AG09309 (cell line): Measurements from ENCODE around the gene ARL15.

ENCODE experiments used
- DNase-seq: peaks from one replicate; pipeline ENCODE4 v3.0.0-alpha.2; 2010; ENCODE audit warnings: low read depth
- H3K4me3 ChIP-seq: 2 replicates; pipeline ENCODE4 v1.5.1; 2011; ENCODE audit warnings: mild to moderate bottlenecking, low read depth, low read length, moderate library complexity; ENCODE audit not compliant: control insufficient read depth
- TF ChIP-seq, protein P1 (sequence below): IDR thresholded peaks from 2 replicates; pipeline ENCODE4 v1.5.1; 2011; ENCODE audit warnings: mild to moderate bottlenecking, low read depth, low read length, inconsistent platforms; ENCODE audit not compliant: insufficient read depth, control insufficient read depth; ENCODE audit errors: missing control alignments

The ARL15 gene

DNA sequence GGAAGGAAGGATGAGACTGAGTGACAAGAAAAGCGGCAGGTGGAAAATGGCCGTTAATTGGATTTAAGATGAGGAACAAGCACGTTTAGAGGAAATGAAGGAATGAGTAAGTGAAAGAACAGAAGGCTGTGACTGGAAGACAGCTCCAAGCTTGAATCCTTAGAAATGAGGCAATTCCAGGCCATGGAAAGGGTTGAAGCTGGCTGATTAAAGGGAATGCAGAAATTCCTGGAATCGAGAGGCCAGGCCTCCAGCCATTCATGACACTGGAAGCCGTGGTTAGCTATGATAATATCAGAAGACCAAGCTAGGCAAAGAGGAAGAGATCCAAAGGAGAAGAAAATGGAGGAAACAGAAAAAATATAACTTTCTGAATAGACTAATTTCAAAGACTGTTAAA is 84.2 kb downstream of the ARL15 start:
- no peak for DNase-seq
- TF ChIP-seq, protein P1, sequence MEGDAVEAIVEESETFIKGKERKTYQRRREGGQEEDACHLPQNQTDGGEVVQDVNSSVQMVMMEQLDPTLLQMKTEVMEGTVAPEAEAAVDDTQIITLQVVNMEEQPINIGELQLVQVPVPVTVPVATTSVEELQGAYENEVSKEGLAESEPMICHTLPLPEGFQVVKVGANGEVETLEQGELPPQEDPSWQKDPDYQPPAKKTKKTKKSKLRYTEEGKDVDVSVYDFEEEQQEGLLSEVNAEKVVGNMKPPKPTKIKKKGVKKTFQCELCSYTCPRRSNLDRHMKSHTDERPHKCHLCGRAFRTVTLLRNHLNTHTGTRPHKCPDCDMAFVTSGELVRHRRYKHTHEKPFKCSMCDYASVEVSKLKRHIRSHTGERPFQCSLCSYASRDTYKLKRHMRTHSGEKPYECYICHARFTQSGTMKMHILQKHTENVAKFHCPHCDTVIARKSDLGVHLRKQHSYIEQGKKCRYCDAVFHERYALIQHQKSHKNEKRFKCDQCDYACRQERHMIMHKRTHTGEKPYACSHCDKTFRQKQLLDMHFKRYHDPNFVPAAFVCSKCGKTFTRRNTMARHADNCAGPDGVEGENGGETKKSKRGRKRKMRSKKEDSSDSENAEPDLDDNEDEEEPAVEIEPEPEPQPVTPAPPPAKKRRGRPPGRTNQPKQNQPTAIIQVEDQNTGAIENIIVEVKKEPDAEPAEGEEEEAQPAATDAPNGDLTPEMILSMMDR, result no peak
- no peak overlapping the region for H3K4me3 ChIP-seq

DNA sequence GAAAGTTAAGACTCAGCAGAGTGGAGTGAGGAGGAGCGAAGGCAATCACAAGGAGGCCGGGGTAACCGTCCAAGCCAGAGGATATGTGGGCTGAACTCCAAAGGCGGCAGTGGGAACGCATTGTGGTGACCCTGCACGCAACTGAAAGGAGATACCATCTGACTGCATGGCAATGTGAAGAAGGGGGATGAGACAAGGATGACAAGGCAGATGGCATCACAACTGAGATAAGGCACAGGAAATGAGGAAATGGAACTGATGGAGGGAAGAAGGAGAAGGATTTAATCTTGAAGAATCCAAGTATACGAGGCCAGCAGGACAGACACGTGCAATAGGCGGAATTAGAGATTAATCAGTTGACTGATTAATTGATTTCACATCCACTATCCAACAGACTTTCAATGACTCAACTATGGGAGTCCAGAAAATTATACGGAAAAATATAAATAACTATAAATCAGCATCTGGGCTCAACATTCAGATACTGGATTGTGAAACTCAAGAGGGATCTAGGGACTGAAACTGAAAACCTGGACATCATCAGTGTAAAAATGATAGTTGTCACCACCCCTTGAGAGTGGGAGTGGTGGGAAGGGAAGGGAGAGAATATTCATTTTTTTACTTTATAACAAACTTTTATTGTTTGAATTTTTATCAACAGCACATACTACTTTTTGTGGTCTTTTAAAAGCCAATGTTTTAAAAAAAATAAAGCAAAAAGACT is 86.1 kb downstream of the ARL15 start:
- no peak overlapping the region for H3K4me3 ChIP-seq
- TF ChIP-seq, protein P1, result no peak
- DNase-seq, result no peak

DNA sequence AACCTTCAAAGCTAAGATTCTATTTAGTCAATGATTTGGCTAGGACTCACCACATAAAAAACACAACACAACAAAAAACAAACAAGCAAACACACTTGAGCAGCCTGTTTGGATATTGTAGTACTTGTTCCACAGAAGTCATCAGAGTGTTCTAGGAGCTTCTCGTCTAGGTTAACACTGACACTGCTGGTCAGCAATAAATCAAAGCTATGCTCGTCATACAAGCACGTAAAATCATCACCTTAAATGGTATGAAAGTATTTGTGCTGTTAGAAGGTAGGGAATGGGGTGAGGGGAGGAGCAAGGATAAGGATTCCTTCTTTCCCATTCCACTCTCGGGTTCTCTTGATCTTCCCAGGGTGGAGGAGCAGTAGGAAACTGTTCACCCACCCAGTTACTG is 88.0 kb downstream of the ARL15 start:
- TF ChIP-seq, protein P1, result no peak
- no peak overlapping the region for H3K4me3 ChIP-seq
- DNase-seq, result no peak

DNA sequence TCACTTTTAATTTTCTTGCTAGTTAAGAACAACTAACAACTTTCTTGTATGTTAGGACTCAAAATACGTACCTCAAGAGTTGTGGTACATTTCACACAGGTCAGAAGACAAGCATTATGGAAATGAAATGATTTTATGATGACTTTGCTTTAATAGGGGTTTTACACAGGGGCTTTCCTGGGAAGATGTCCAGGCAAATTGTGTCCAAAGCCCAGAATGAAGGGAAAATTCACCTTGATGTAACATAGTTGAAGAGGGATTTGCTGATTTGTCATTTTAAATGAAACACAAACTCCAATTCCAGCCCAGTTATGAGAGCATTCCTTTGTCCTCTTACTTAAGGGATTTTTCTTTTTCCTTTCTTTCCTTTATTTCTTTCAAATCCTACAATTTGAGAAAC is 89.2 kb downstream of the ARL15 start:
- H3K4me3 ChIP-seq, result no peak overlapping the region
- DNase-seq, result no peak
- TF ChIP-seq, protein P1, result no peak

DNA sequence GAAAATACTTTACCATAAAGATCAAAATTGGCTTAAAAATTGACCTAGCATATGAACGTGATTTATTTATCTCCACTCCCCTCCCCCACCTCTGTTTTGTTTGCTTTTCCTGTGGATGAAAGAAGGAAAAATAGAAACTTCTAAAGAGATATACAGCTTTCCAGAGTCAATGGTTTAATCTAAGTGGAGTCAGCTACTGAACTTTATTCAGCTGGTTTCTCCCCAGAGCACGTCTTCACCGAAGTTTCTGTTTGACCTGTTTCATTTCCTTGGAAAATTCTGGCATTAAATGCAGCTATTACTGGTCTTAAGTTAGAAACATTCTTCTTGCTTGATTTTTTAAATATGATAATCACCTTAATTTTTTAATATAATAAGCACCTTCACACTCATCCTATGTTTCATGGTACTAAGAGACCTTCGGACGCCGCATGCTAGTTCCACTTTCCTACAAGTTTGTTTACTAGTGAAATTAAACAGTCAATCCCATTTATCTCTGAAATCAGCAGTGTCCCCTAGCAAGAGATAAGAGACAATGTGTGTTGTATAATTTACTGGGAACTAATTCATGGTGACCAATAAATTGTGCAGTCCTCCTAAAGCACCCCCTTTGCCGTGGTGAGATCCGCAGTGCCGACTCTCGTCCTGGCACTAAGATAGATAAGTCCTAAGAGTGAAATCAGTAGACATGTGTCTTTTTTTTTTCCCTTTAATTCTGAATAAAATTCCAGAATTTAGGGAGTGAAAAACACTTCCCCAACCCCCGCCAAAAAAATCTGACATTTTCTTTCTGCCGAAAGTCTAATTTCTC is 89.9 kb downstream of the ARL15 start:
- TF ChIP-seq, protein P1, result no peak
- DNase-seq, result no peak
- H3K4me3 ChIP-seq, result no peak overlapping the region

DNA sequence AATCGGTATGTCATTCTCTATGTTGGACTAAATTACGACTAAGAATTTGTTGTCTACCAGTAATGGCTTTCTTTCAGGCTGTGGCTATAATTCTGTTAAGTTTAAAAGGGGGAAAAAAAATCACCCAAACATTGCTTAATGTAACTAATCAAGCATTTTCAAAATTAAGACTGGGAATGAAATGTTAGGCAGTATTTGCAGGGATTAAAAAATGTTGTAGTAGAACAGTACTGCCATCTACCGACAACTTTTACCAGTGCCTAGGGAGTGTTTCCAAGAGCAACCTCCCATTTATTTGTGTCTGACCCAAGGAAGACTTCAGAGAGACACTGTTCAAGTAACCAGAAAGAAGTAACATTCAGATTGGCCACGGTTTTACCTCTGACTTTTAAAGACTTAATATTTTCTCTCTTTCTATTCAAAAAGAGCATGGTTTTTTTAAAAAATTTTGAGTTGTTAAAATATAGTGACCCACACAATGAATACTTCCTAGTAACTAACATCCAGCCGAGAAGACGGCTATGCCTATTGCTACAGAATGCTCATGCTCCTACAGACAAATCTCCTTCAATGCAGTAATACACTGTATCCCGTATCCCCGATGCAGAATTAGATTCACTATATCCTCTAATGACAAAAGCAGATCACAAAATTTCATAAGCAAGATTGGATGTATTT is 92.4 kb downstream of the ARL15 start:
- DNase-seq, result peak; percentile 57
- TF ChIP-seq, protein P1, result peak; percentile 76
- H3K4me3 ChIP-seq, result no peak overlapping the region
